Sigmoid colon (tissue), 7 donors: ENCODE data around the gene TMEM181. TPM values are rescaled to one million over a fixed set of nuclear protein-coding genes. Genes with fewer than 3 reads are reported as not detected.
A peak's percentile ranks its signal among the peaks of the same experiment; 100 is the strongest.
"Not testable (repeated sequence)": the region's sequence is repeated elsewhere in the genome, so short reads cannot be mapped to it uniquely, and the experiment has no call there.

Experiments used
- DNase-seq: peaks from one replicate; pipeline ENCODE4 v3.0.0-alpha.2; 2019
- H3K27ac ChIP-seq, 4 donors: fragments of 200-600 bp; sonication (generic); one replicate each; pipeline ENCODE4 v1.5.1; 2016 to 2019; ENCODE audit warnings: mild to moderate bottlenecking in 1 of 4
- H3K27me3 ChIP-seq, 3 donors: fragments of 200-600 bp; sonication (generic); one replicate each; pipeline ENCODE4 v1.5.1; 2019; ENCODE audit warnings: mild to moderate bottlenecking in 1 of 3
- H3K36me3 ChIP-seq, 4 donors: fragments of 200-600 bp; sonication (generic); one replicate each; pipeline ENCODE4 v1.5.1; 2016 to 2019
- H3K4me1 ChIP-seq, 4 donors: fragments of 200-600 bp; sonication (generic); one replicate each; pipeline ENCODE4 v1.5.1; 2017 to 2019
- H3K4me3 ChIP-seq, 4 donors: fragments of 200-600 bp; sonication (generic); one replicate each; pipeline ENCODE4 v1.5.1; 2017 to 2019; ENCODE audit warnings: mild to moderate bottlenecking in 2 of 4, moderate library complexity in 1 of 4
- H3K9me3 ChIP-seq, 4 donors: fragments of 200-600 bp in 3 of 4; sonication (generic) in 3 of 4; one replicate each; pipeline versions ENCODE4 v1.5.1 to v1.6.1; 2013 to 2019
- CTCF ChIP-seq, 4 experiments: fragments of 450-650 bp in 3 of 4; fragments of 200-600 bp in 1 of 4; IDR thresholded peaks; one replicate each; pipeline ENCODE4 v1.5.1; 2016 to 2019; ENCODE audit warnings: antibody characterized with exemption in 4 of 4, mild to moderate bottlenecking in 3 of 4, moderate library complexity in 2 of 4
- EP300 ChIP-seq, 4 donors: sonication (generic); formaldehyde crosslinking; IDR thresholded peaks; one replicate each; pipeline ENCODE4 v1.6.1; 2017; ENCODE audit warnings: antibody characterized with exemption in 4 of 4
- POLR2A ChIP-seq, 2 donors: fragments of 450-650 bp; IDR thresholded peaks; one replicate each; pipeline ENCODE4 v1.6.1; 2016; ENCODE audit warnings: antibody characterized with exemption in 2 of 2, mild to moderate bottlenecking in 2 of 2, moderate library complexity in 2 of 2
- POLR2AphosphoS5 ChIP-seq, 4 donors: sonication (generic); formaldehyde crosslinking; IDR thresholded peaks; one replicate each; pipeline ENCODE4 v1.6.1; 2017; ENCODE audit warnings: antibody characterized with exemption in 4 of 4
- WGBS, 2 donors: extraction: QIAGEN DNeasy Blood & Tissue Kit; methylation state at CpG; one replicate each; pipeline ENCODE4 v1.1.7; 2013; 5-methylcytosine and 5-hydroxymethylcytosine counted together
- intact Hi-C: fragments of 100-400 bp; cut with DNase I; formaldehyde crosslinking; loops from one replicate; pipeline ENCODE4 v1.15.1; 2023
- polyA plus RNA-seq, 3 donors: library from polyadenylated mRNA; stranded (reverse); fragments of 200-250 nt; gene quantifications; one replicate each; pipeline ENCODE4 v1.2.3, GENCODE V29; 2013
- total RNA-seq, 4 donors: library from RNA; depleted of rRNA; stranded (reverse); fragments of >200 nt; gene quantifications; one replicate each; pipeline ENCODE4 v1.1.0, GENCODE V29; 2016
- donor health status: healthy with polysubstance abuse.
- donor health status: Bipolar disorder and iron deficiency.
- donor health status: healthy.

TMEM181 gene
- total and polyA plus RNA-seq, 7 donors, result 4.6 to 24.7 (median 20.8) TPM

GRCh38 chr6:158631678-158632537, 72.0 kb downstream of the TMEM181 start:
- H3K36me3 ChIP-seq, result peaks cover 0 to 62% (median 13%) of the 10 kb centered on the region in 4 donors
- peak; percentile 85 for DNase-seq
- H3K4me3 ChIP-seq, result no peak overlapping the region

GRCh38 chr6:158632538-158633119, 72.7 kb downstream of the TMEM181 start:
- H3K4me3 ChIP-seq, H3K9me3 ChIP-seq, DNase-seq, intact Hi-C loops, H3K27me3 ChIP-seq: not testable (repeated sequence)
- H3K4me1 ChIP-seq, result peaks cover 0 to 18% (median 11%) of the 10 kb centered on the region in 4 donors
- H3K36me3 ChIP-seq, result peaks cover 0 to 62% (median 17%) of the 10 kb centered on the region in 4 donors
- H3K27ac ChIP-seq, result peak overlapping the region; percentile 54 to 68 (median 57)
- WGBS, 2 donors, result 96 to 97% methylated on average over 3 of the region's 3 CpGs

More at GRCh38 chr6:158631678-158632537, 72.0 kb downstream of the TMEM181 start:
- Histone ChIP-seq H3K4me1 (peaks cover 0 to 18% (median 11%) of the 10 kb centered on the region in 4 donors), H3K27me3 (no peaks in the 10 kb centered on the region), H3K9me3 (no peaks in the 10 kb centered on the region), H3K27ac (peak overlapping the region; percentile 54 to 68 (median 57))
- TF ChIP-seq EP300 (IDR thresholded peaks at IDR 0.05) (no peak), CTCF (IDR thresholded peaks at IDR 0.05) (no peak), POLR2AphosphoS5 (IDR thresholded peaks at IDR 0.05) (peak in 1 of 4 donors; percentile 8), POLR2A (IDR thresholded peaks at IDR 0.05) (no peak)
- intact Hi-C loops, result no loop called here
- 28 to 55% methylated on average over 19 of the region's 19 CpGs for WGBS, 2 donors

- intact Hi-C loops, result no loop called here
- DNase-seq, result no peak
- WGBS, 2 donors, result 95 to 97% methylated on average over 11 of the region's 11 CpGs
- Histone ChIP-seq H3K4me3 (no peak overlapping the region), H3K27ac (no peak overlapping the region), H3K27me3 (no peaks in the 10 kb centered on the region), H3K4me1 (peaks cover 0 to 18% (median 11%) of the 10 kb centered on the region in 4 donors), H3K9me3 (no peaks in the 10 kb centered on the region), H3K36me3 (peaks cover 0 to 61% (median 18%) of the 10 kb centered on the region in 4 donors)
- no peak for TF ChIP-seq POLR2A (IDR thresholded peaks at IDR 0.05)
- no peak for TF ChIP-seq POLR2AphosphoS5 (IDR thresholded peaks at IDR 0.05)
- TF ChIP-seq CTCF (IDR thresholded peaks at IDR 0.05), result no peak
- no peak for TF ChIP-seq EP300 (IDR thresholded peaks at IDR 0.05)
Measured at GRCh38 chr6:158633127-158633526, 73.2 kb downstream of the TMEM181 start.

- Histone ChIP-seq H3K9me3 (no peaks in the 10 kb centered on the region), H3K27ac (no peak overlapping the region), H3K36me3 (peaks cover 0 to 54% (median 18%) of the 10 kb centered on the region in 4 donors), H3K27me3 (no peaks in the 10 kb centered on the region), H3K4me3 (no peak overlapping the region), H3K4me1 (peaks cover 0 to 22% (median 13%) of the 10 kb centered on the region in 4 donors)
- intact Hi-C loops, result no loop called here
- WGBS, 2 donors, result 53 to 64% methylated on average over 6 of the region's 6 CpGs
- TF ChIP-seq CTCF (IDR thresholded peaks at IDR 0.05), result no peak
- TF ChIP-seq POLR2AphosphoS5 (IDR thresholded peaks at IDR 0.05), result no peak
- no peak for TF ChIP-seq POLR2A (IDR thresholded peaks at IDR 0.05)
- TF ChIP-seq EP300 (IDR thresholded peaks at IDR 0.05), result no peak
- no peak for DNase-seq
Measured at GRCh38 chr6:158634695-158635426, 75.0 kb downstream of the TMEM181 start.
